Trophoblast cell (in vitro differentiated cells and primary cell): Measurements from ENCODE around the gene GPR137.
"Not testable (repeated sequence)": the region's sequence is repeated elsewhere in the genome, so short reads cannot be mapped to it uniquely, and the experiment has no call there.

ENCODE experiments used
- DNase-seq, 2 donors: peaks; one replicate each; pipeline ENCODE4 v3.0.0-alpha.2; 2016
- H2AFZ ChIP-seq: 2 replicates; pipeline ENCODE4 v1.6.1; 2013; ENCODE audit warnings: low read length, moderate library complexity, mild to moderate bottlenecking; ENCODE audit not compliant: insufficient read depth, poor library complexity
- H2AK5ac ChIP-seq: 2 replicates; pipeline ENCODE4 v1.6.1; 2013; ENCODE audit warnings: mild to moderate bottlenecking, low read length
- H2BK120ac ChIP-seq: 2 replicates; pipeline ENCODE4 v1.6.1; 2013; ENCODE audit warnings: low read length, mild to moderate bottlenecking, moderate library complexity; ENCODE audit not compliant: insufficient read depth, poor library complexity
- H2BK12ac ChIP-seq: 2 replicates; pipeline ENCODE4 v1.6.1; 2013; ENCODE audit warnings: mild to moderate bottlenecking, low read length, moderate library complexity
- H2BK5ac ChIP-seq: 2 replicates; pipeline ENCODE4 v1.6.1; 2013; ENCODE audit warnings: low read length, low read depth, moderate library complexity, mild to moderate bottlenecking; ENCODE audit not compliant: poor library complexity
- H3K14ac ChIP-seq: 2 replicates; pipeline ENCODE4 v1.6.1; 2013; ENCODE audit warnings: mild to moderate bottlenecking, low read length
- H3K18ac ChIP-seq: 2 replicates; pipeline ENCODE4 v1.6.1; 2013; ENCODE audit warnings: mild to moderate bottlenecking, low read length
- H3K23ac ChIP-seq: 2 replicates; pipeline ENCODE4 v1.6.1; 2013; ENCODE audit warnings: low read length
- H3K27ac ChIP-seq: 2 replicates; pipeline ENCODE4 v1.5.1; 2013; ENCODE audit warnings: low read depth, mild to moderate bottlenecking, inconsistent platforms, low read length, moderate library complexity
- H3K27me3 ChIP-seq: 2 replicates; pipeline ENCODE4 v1.6.1; 2013; ENCODE audit warnings: inconsistent platforms, mild to moderate bottlenecking, low read length, moderate library complexity; ENCODE audit not compliant: insufficient read depth
- H3K36me3 ChIP-seq, 2 experiments: 1 replicate in 1 of 2; 2 replicates in 1 of 2; pipeline ENCODE4 v1.6.1; 2013; ENCODE audit warnings: low read length in 2 of 2, mild to moderate bottlenecking in 2 of 2, moderate library complexity in 1 of 2; ENCODE audit not compliant: insufficient read depth in 2 of 2, control insufficient read depth in 1 of 2
- H3K4ac ChIP-seq: 2 replicates; pipeline ENCODE4 v1.6.1; 2013; ENCODE audit warnings: low read depth, mild to moderate bottlenecking, low read length, moderate library complexity
- H3K4me1 ChIP-seq, 2 experiments: 1 replicate in 1 of 2; 2 replicates in 1 of 2; pipeline ENCODE4 v1.6.1; 2013; ENCODE audit warnings: low read length in 2 of 2, mild to moderate bottlenecking in 2 of 2, moderate library complexity in 1 of 2; ENCODE audit not compliant: insufficient read depth in 2 of 2, control insufficient read depth in 1 of 2
- H3K4me2 ChIP-seq: 2 replicates; pipeline ENCODE4 v1.6.1; 2013; ENCODE audit warnings: inconsistent platforms, mild to moderate bottlenecking, low read length, moderate library complexity
- H3K4me3 ChIP-seq: 2 replicates; pipeline ENCODE4 v1.5.1; 2013; ENCODE audit warnings: mild to moderate bottlenecking, low read depth, low read length, inconsistent platforms
- H3K79me1 ChIP-seq: one replicate; pipeline ENCODE4 v1.6.1; 2013; ENCODE audit warnings: low read length
- H3K79me2 ChIP-seq: 2 replicates; pipeline ENCODE4 v1.6.1; 2013; ENCODE audit warnings: low read length, mild to moderate bottlenecking; ENCODE audit not compliant: control insufficient read depth, insufficient read depth, poor library complexity
- H3K9ac ChIP-seq: 2 replicates; pipeline ENCODE4 v1.6.1; 2013; ENCODE audit warnings: mild to moderate bottlenecking, low read length
- H3K9me3 ChIP-seq: 2 replicates; pipeline ENCODE4 v1.6.1; 2013; ENCODE audit warnings: low read depth, mild to moderate bottlenecking, control low read depth, inconsistent platforms, low read length; ENCODE audit not compliant: insufficient read depth
- H4K12ac ChIP-seq: 2 replicates; pipeline ENCODE4 v1.6.1; 2013; ENCODE audit warnings: low read depth, mild to moderate bottlenecking, low read length, moderate library complexity
- H4K8ac ChIP-seq: 2 replicates; pipeline ENCODE4 v1.6.1; 2013; ENCODE audit warnings: low read depth, mild to moderate bottlenecking, low read length, moderate library complexity
- H4K91ac ChIP-seq: one replicate; pipeline ENCODE4 v1.6.1; 2013; ENCODE audit warnings: low read depth, mild to moderate bottlenecking, low read length, moderate library complexity
- WGBS: extraction: QIAGEN DNeasy Blood & Tissue Kit; methylation state at CpG from one replicate; pipeline ENCODE4 v1.1.7; 2013; ENCODE audit warnings: missing lambda C conversion rate; ENCODE audit not compliant: insufficient read length, insufficient coverage; ENCODE audit errors: extremely low coverage; 5-methylcytosine and 5-hydroxymethylcytosine counted together

The GPR137 gene

GRCh38 chr11:64245401-64245796, 40.2 kb upstream of the GPR137 start:
- Histone ChIP-seq H2BK120ac (peak overlapping the region; percentile 23), H3K9me3 (peaks cover 4% of the 10 kb centered on the region)

GRCh38 chr11:64245797-64246620, 39.6 kb upstream of the GPR137 start:
- Histone ChIP-seq H3K18ac (peak overlapping the region; percentile 52), H3K4me1 (peaks cover 24 to 35% of the 10 kb centered on the region in 2 experiments), H4K8ac (peak overlapping the region; percentile 58), H3K36me3 (peaks cover 19 to 26% of the 10 kb centered on the region in 2 experiments), H3K79me1 (peaks cover 39% of the 10 kb centered on the region), H3K4me2 (peak overlapping the region; percentile 73), H3K9ac (peak overlapping the region; percentile 92), H3K79me2 (peaks cover 28% of the 10 kb centered on the region), H3K27ac (peak overlapping the region; percentile 87), H3K4me3 (peak overlapping the region; percentile 97), H3K23ac (peak overlapping the region; percentile 50), H3K4ac (peak overlapping the region; percentile 89), H4K91ac (peak overlapping the region; percentile 75), H2AFZ (peak overlapping the region; percentile 41), H2BK5ac (peak overlapping the region; percentile 23), H4K12ac (peak overlapping the region; percentile 56), H2AK5ac (peak overlapping the region; percentile 60), H3K27me3 (no peaks in the 10 kb centered on the region), H3K9me3 (peaks cover 4% of the 10 kb centered on the region), H3K14ac (peak overlapping the region; percentile 78), H2BK120ac (peak overlapping the region; percentile 50), H2BK12ac (peak overlapping the region; percentile 1)
- DNase-seq, result peak; percentile 97 to 100
- WGBS, result no CpG with 5 or more reads among the region's 46 CpGs

More at GRCh38 chr11:64245401-64245796, 40.2 kb upstream of the GPR137 start:
- Histone ChIP-seq H3K23ac (no peak overlapping the region), H4K12ac (no peak overlapping the region), H4K8ac (peak overlapping the region; percentile 32), H2AK5ac (no peak overlapping the region), H3K14ac (peak overlapping the region; percentile 78), H3K27ac (peak overlapping the region; percentile 87), H3K36me3 (peaks cover 19 to 26% of the 10 kb centered on the region in 2 experiments), H3K79me1 (peaks cover 41% of the 10 kb centered on the region), H3K4me2 (peak overlapping the region; percentile 73), H2BK5ac (no peak overlapping the region), H3K27me3 (no peaks in the 10 kb centered on the region), H3K79me2 (peaks cover 32% of the 10 kb centered on the region), H3K4ac (peak overlapping the region; percentile 89), H3K18ac (peak overlapping the region; percentile 41), H3K9ac (peak overlapping the region; percentile 32), H3K4me3 (peak overlapping the region; percentile 97), H2AFZ (no peak overlapping the region), H4K91ac (peak overlapping the region; percentile 67), H3K4me1 (peaks cover 20 to 32% of the 10 kb centered on the region in 2 experiments), H2BK12ac (no peak overlapping the region)
- WGBS, result no CpG with 5 or more reads among the region's 6 CpGs
- DNase-seq, result no peak

- H3K27me3 ChIP-seq, H2AFZ ChIP-seq, H3K18ac ChIP-seq, H3K23ac ChIP-seq, H2BK120ac ChIP-seq, H2BK12ac ChIP-seq, H3K9me3 ChIP-seq, DNase-seq, H2AK5ac ChIP-seq, H3K4ac ChIP-seq, H4K12ac ChIP-seq: not testable (repeated sequence)
- peak overlapping the region; percentile 87 for H3K27ac ChIP-seq
- H3K36me3 ChIP-seq, result peaks cover 19 to 26% of the 10 kb centered on the region in 2 experiments
- H3K4me2 ChIP-seq, result peak overlapping the region; percentile 73
- peak overlapping the region; percentile 75 for H4K91ac ChIP-seq
- H3K4me3 ChIP-seq, result peak overlapping the region; percentile 97
- peaks cover 28% of the 10 kb centered on the region for H3K79me2 ChIP-seq
- H3K14ac ChIP-seq, result peak overlapping the region; percentile 78
- WGBS, result no CpG with 5 or more reads among the region's 43 CpGs
- H3K79me1 ChIP-seq, result peaks cover 40% of the 10 kb centered on the region
- peak overlapping the region; percentile 23 for H2BK5ac ChIP-seq
- peak overlapping the region; percentile 92 for H3K9ac ChIP-seq
- H4K8ac ChIP-seq, result peak overlapping the region; percentile 58
- peaks cover 24 to 36% of the 10 kb centered on the region in 2 experiments for H3K4me1 ChIP-seq
These were observed 39.1 kb upstream of the GPR137 start for GRCh38 chr11:64246621-64246870.

- no CpG with 5 or more reads among the region's 74 CpGs for WGBS
- Histone ChIP-seq H3K23ac (peak within 1 kb of the TSS; percentile 50), H3K18ac (peak within 1 kb of the TSS; percentile 91), H2BK120ac (peak within 1 kb of the TSS; percentile 97), H4K91ac (peak within 1 kb of the TSS; percentile 98), H2AFZ (peak within 1 kb of the TSS; percentile 90), H3K4ac (peak within 1 kb of the TSS; percentile 89), H4K8ac (peak within 1 kb of the TSS; percentile 97), H2BK12ac (peak within 1 kb of the TSS; percentile 93), H4K12ac (peak within 1 kb of the TSS; percentile 78), H3K79me1 (peaks cover 40% of the 10 kb centered on the region), H2AK5ac (peak within 1 kb of the TSS; percentile 97), H3K79me2 (peaks cover 28% of the 10 kb centered on the region), H3K4me3 (peak within 1 kb of the TSS; percentile 97), H3K27ac (peak within 1 kb of the TSS; percentile 94), H3K14ac (peak within 1 kb of the TSS; percentile 97), H3K9ac (peak within 1 kb of the TSS; percentile 93), H3K4me1 (peaks cover 25 to 38% of the 10 kb centered on the region in 2 experiments), H3K4me2 (peak within 1 kb of the TSS; percentile 73), H3K27me3 (no peaks in the 10 kb centered on the region), H2BK5ac (peak within 1 kb of the TSS; percentile 41), H3K36me3 (peaks cover 19 to 26% of the 10 kb centered on the region in 2 experiments), H3K9me3 (peaks cover 4% of the 10 kb centered on the region)
- peak; percentile 77 to 79 for DNase-seq
These were observed 38.5 kb upstream of the GPR137 start, which contains the start of gene PPP1R14B for GRCh38 chr11:64246871-64247728. Gene PPP1R14B (minus strand): TSS chr11:64246943. CDS start chr11:64246673, 270 bp downstream.
